ENCODE data around the gene NOS1.

- TF ChIP-seq, protein P1, sequence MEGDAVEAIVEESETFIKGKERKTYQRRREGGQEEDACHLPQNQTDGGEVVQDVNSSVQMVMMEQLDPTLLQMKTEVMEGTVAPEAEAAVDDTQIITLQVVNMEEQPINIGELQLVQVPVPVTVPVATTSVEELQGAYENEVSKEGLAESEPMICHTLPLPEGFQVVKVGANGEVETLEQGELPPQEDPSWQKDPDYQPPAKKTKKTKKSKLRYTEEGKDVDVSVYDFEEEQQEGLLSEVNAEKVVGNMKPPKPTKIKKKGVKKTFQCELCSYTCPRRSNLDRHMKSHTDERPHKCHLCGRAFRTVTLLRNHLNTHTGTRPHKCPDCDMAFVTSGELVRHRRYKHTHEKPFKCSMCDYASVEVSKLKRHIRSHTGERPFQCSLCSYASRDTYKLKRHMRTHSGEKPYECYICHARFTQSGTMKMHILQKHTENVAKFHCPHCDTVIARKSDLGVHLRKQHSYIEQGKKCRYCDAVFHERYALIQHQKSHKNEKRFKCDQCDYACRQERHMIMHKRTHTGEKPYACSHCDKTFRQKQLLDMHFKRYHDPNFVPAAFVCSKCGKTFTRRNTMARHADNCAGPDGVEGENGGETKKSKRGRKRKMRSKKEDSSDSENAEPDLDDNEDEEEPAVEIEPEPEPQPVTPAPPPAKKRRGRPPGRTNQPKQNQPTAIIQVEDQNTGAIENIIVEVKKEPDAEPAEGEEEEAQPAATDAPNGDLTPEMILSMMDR (IDR thresholded peaks at IDR 0.05 in 4 of 5, conservative IDR thresholded peaks at IDR 0.05 in 1 of 5), result no peak
- no peak for TF ChIP-seq POLR2A (IDR thresholded peaks at IDR 0.05)
Observed at GRCh38 chr12:117187421-117187820, 174.0 kb downstream of the NOS1 start.
